ENCODE data around the gene GRK5. TPM values are rescaled to one million over a fixed set of nuclear protein-coding genes. Genes with fewer than 3 reads are reported as not detected.
A peak's percentile ranks its signal among the peaks of the same experiment; 100 is the strongest.

GRK5 gene
- total RNA-seq, 2 donors from 2014 or later, result 85.3 to 90.2 TPM

GRCh38 chr10:119252470-119253151, 45.2 kb downstream of the GRK5 start:
- peaks cover 53 to 80% of the 10 kb centered on the region in 2 donors for H3K4me1 ChIP-seq (ENCODE audit: control insufficient read depth in 1 of 2, low read depth in 2 of 2)
- TF ChIP-seq CTCF (IDR thresholded peaks at IDR 0.05), result no peak
- H3K27ac ChIP-seq, result peak overlapping the region; percentile 92
- H3K9me3 ChIP-seq, result no peaks in the 10 kb centered on the region
- H3K4me3 ChIP-seq, result peak overlapping the region; percentile 36
- ATAC-seq (ENCODE audit: insufficient number of reproducible peaks, low FRiP score, low read depth) (no peak), DNase-seq (ENCODE audit: low spot score) (no peak)
- H3K36me3 ChIP-seq, result no peaks in the 10 kb centered on the region
- no peaks in the 10 kb centered on the region for H3K27me3 ChIP-seq (replicated peaks; ENCODE audit: insufficient read depth)

DNA sequence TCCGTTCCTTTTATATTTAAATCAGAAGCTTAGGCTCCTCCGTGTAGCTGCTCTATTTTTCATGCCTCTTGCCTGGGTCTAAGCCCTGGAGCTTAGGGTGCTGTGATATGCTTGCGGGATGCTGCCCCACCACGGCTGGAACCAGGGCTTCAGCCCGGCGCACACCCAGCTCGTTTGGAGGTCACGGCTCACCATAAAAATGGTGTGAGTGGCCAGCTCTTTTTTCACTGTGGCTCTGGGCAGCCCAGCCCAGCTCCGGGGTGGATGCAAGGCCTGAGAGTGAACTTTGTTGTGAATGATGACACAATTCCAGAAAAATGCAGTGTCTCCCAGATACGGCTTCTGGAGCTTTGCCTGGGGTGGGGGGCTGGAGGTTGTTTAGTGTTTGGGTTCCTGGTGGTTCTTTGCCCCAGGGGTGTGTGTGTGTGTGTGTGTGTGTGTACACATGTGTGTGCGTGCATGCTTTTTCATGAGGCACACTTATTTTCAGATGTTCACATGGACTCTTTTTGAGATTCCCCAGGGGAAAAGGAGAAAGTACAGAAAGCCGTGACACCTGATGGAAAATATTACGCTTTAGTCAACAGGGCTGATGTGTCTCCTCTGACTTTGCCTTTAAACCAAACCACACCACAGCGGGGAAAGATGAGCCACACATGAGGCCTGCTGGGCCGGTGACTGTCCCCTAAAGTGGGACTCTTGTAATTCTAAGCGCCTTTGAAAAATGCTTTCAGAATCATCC, 46.2 kb downstream of the GRK5 start:
- peak overlapping the region; percentile 36 for H3K4me3 ChIP-seq

DNA sequence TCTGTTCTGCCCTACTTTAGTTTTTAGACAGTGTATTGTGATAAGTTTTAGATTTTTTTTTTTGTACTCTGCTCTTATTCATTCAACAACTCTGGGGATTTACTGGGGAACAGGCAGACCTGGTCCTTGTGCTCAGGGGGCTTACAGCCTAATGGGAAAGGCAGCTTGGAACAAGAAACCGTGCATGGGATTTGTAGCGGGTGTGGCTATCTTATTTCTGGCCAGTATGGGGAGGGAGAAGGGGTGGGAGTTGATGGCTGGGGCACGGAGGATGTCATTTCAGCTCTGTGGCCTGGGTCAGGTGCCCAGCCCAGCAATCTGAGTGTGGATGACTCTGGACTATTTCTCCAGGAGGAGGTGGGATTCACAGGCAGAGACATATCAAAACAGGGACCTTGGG, 47.0 kb downstream of the GRK5 start:
- TF ChIP-seq CTCF (IDR thresholded peaks at IDR 0.05), result no peak
- Histone ChIP-seq H3K9me3 (no peaks in the 10 kb centered on the region), H3K4me3 (no peak overlapping the region), H3K4me1 (ENCODE audit: control insufficient read depth in 1 of 2, low read depth in 2 of 2) (peaks cover 56 to 65% of the 10 kb centered on the region in 2 donors), H3K27ac (peak overlapping the region; percentile 92), H3K36me3 (no peaks in the 10 kb centered on the region), H3K27me3 (replicated peaks; ENCODE audit: insufficient read depth) (no peaks in the 10 kb centered on the region)
- no peak for DNase-seq (ENCODE audit: low spot score)
- no peak for ATAC-seq (ENCODE audit: insufficient number of reproducible peaks, low FRiP score, low read depth)

More for the DNA sequence above, 46.2 kb downstream of the GRK5 start:
- Histone ChIP-seq H3K4me1 (ENCODE audit: control insufficient read depth in 1 of 2, low read depth in 2 of 2) (peaks cover 56 to 70% of the 10 kb centered on the region in 2 donors), H3K9me3 (no peaks in the 10 kb centered on the region), H3K36me3 (no peaks in the 10 kb centered on the region), H3K27ac (peak overlapping the region; percentile 92), H3K27me3 (replicated peaks; ENCODE audit: insufficient read depth) (no peaks in the 10 kb centered on the region)
- DNase-seq (ENCODE audit: low spot score), result peak; percentile 37
- ATAC-seq (ENCODE audit: insufficient number of reproducible peaks, low FRiP score, low read depth), result peak; percentile 54
- TF ChIP-seq CTCF (IDR thresholded peaks at IDR 0.05), result peak; percentile 11

- no peak for ATAC-seq (ENCODE audit: insufficient number of reproducible peaks, low FRiP score, low read depth)
- TF ChIP-seq CTCF (IDR thresholded peaks at IDR 0.05), result no peak
- Histone ChIP-seq H3K27ac (peak overlapping the region; percentile 6 to 92), H3K36me3 (no peaks in the 10 kb centered on the region), H3K9me3 (no peaks in the 10 kb centered on the region), H3K27me3 (replicated peaks; ENCODE audit: insufficient read depth) (no peaks in the 10 kb centered on the region), H3K4me1 (ENCODE audit: control insufficient read depth in 1 of 2, low read depth in 2 of 2) (peaks cover 46 to 48% of the 10 kb centered on the region in 2 donors), H3K4me3 (no peak overlapping the region)
- no peak for DNase-seq (ENCODE audit: low spot score)
These were observed 48.7 kb downstream of the GRK5 start for GRCh38 chr10:119256030-119256429.

- DNase-seq (ENCODE audit: low spot score) (no peak), ATAC-seq (ENCODE audit: insufficient number of reproducible peaks, low FRiP score, low read depth) (no peak)
- Histone ChIP-seq H3K27ac (no peak overlapping the region), H3K4me1 (ENCODE audit: control insufficient read depth in 1 of 2, low read depth in 2 of 2) (peaks cover 39% of the 10 kb centered on the region in 2 donors), H3K27me3 (replicated peaks; ENCODE audit: insufficient read depth) (no peaks in the 10 kb centered on the region), H3K4me3 (no peak overlapping the region), H3K36me3 (no peaks in the 10 kb centered on the region), H3K9me3 (no peaks in the 10 kb centered on the region)
- no peak for TF ChIP-seq CTCF (IDR thresholded peaks at IDR 0.05)
These were observed 49.5 kb downstream of the GRK5 start for GRCh38 chr10:119256897-119257296.
